Fibroblast of lung (primary cell): ENCODE data around the gene SH3GL1. TPM values are rescaled to one million over a fixed set of nuclear protein-coding genes. Genes with fewer than 3 reads are reported as not detected.

Experiments
- DNase-seq, 2 donors: peaks; one replicate each; pipeline versions ENCODE4 v3.0.0 to v3.0.0-alpha.2; 2010; ENCODE audit warnings: low read depth in 2 of 2
- H2AFZ ChIP-seq: 2 replicates; pipeline ENCODE4 v1.5.1; 2012; ENCODE audit warnings: low read length, control low read depth, inconsistent platforms
- H3K27ac ChIP-seq: 2 replicates; pipeline ENCODE4 v1.5.1; 2011; ENCODE audit warnings: low read length, control low read depth; ENCODE audit not compliant: insufficient read depth
- H3K27me3 ChIP-seq: 2 replicates; pipeline ENCODE4 v1.5.1; 2011; ENCODE audit warnings: mild to moderate bottlenecking, low read length; ENCODE audit not compliant: control insufficient read depth, insufficient read depth
- H3K36me3 ChIP-seq: 2 replicates; pipeline ENCODE4 v1.5.1; 2011; ENCODE audit warnings: low read length; ENCODE audit not compliant: control insufficient read depth, insufficient read depth
- H3K4me1 ChIP-seq: 2 replicates; pipeline ENCODE4 v1.5.1; 2011; ENCODE audit warnings: low read length; ENCODE audit not compliant: control insufficient read depth, insufficient read depth; ENCODE audit errors: extremely low read depth
- H3K4me2 ChIP-seq: 2 replicates; pipeline ENCODE4 v1.5.1; 2011; ENCODE audit warnings: low read length, control low read depth; ENCODE audit not compliant: insufficient read depth; ENCODE audit errors: extremely low read depth
- H3K4me3 ChIP-seq, 4 experiments: fragments of 200-600 bp in 1 of 4; sonication (generic) in 1 of 4; replicated peaks in 1 of 4; 2 replicates each; pipeline ENCODE4 v1.5.1; 2011 to 2016; ENCODE audit warnings: low read length in 4 of 4, low read depth in 3 of 4, mild to moderate bottlenecking in 3 of 4, control low read depth in 2 of 4, inconsistent platforms in 1 of 4, mixed read lengths in 1 of 4; ENCODE audit not compliant: insufficient read depth in 1 of 4; ENCODE audit errors: control extremely low read depth in 1 of 4
- H3K79me2 ChIP-seq: 2 replicates; pipeline ENCODE4 v1.5.1; 2012; ENCODE audit warnings: mild to moderate bottlenecking, low read length, inconsistent platforms; ENCODE audit not compliant: control insufficient read depth, insufficient read depth
- H3K9ac ChIP-seq: 2 replicates; pipeline ENCODE4 v1.5.1; 2011; ENCODE audit warnings: mild to moderate bottlenecking, low read length, control low read depth; ENCODE audit not compliant: insufficient read depth
- H3K9me3 ChIP-seq: 2 replicates; pipeline ENCODE4 v1.5.1; 2012; ENCODE audit warnings: low read depth, low read length; ENCODE audit not compliant: control insufficient read depth, insufficient read depth
- H4K20me1 ChIP-seq: 2 replicates; pipeline ENCODE4 v1.5.1; 2011; ENCODE audit warnings: low read length; ENCODE audit not compliant: control insufficient read depth, insufficient read depth; ENCODE audit errors: extremely low read depth
- EZH2 ChIP-seq: IDR thresholded peaks from 2 replicates; pipeline ENCODE4 v1.5.1; 2012; ENCODE audit warnings: low read length, control low read depth, mild to moderate bottlenecking; ENCODE audit errors: missing control alignments
- polyA plus RNA-seq, 2 donors: library from polyadenylated mRNA; depleted of rRNA in 1 of 2; stranded (reverse) in 1 of 2; unstranded in 1 of 2; fragments of >200 nt; gene quantifications; 2 replicates each; pipeline ENCODE4 v1.2.1, GENCODE V29; 2011 to 2012; ENCODE audit warnings: missing spikeins in 1 of 2
- total RNA-seq: library from RNA; depleted of rRNA; stranded (reverse); fragments of >200 nt; gene quantifications from 2 replicates; pipeline ENCODE4 v1.2.1, GENCODE V29; 2014
- TF ChIP-seq, protein P1 (sequence below), 2 donors: IDR thresholded peaks in 1 of 2; conservative IDR thresholded peaks in 1 of 2; 1 replicate in 1 of 2; 2 replicates in 1 of 2; pipeline ENCODE4 v1.5.1; 2011 to 2012; ENCODE audit warnings: low read length in 2 of 2, control low read depth in 1 of 2, inconsistent platforms in 1 of 2, low read depth in 1 of 2, mild to moderate bottlenecking in 1 of 2

The SH3GL1 gene
- total and polyA plus RNA-seq, 2 donors (not counting 1 experiment from before 2014, with no cell fraction given): 23.9 to 44.9 TPM

DNA sequence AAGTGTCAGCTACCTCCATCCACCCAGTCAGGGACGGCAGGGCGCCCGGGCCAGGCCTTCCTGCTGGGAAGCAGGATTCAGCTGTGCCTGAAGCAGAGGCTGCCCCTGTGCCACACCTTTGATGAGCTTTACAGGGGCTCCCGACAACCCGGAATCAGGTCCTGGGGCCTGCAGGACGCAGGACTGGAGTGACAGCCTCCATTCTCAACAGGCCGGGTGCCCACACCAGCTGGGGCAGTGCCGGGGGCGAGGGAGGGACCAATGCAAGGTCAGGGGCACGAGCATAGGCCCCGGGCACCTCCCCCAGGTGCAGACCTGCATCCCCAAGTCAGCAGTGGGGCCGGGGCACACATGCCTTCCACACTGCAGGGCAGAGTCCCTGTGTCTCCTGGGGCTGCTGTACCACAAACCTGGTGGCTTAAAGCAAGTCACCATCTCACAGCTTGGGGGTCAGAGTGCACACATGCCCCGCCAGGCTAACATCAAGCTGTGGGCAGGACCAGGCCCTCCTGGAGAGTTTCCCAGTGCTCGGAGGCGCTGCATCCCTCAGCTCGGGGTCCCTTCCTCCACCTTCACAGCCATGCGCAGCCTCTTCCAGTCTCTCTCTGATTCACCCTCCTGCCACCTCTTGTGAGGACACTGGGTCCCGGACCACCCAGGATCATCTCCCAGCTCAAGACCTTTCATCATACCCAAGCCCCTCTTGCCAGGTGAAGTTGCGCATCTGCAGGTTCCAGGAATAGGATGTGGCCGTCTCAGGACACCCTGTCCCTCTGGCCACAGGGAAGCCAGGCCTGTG lies 43.8 kb upstream of the SH3GL1 start:
- Histone ChIP-seq H4K20me1 (no peaks in the 10 kb centered on the region), H3K4me1 (no peaks in the 10 kb centered on the region), H3K36me3 (peaks cover 43% of the 10 kb centered on the region), H3K9me3 (no peaks in the 10 kb centered on the region), H3K4me2 (no peak overlapping the region), H3K27ac (no peak overlapping the region), H2AFZ (no peak overlapping the region), H3K79me2 (no peaks in the 10 kb centered on the region), H3K4me3 (no peak overlapping the region), H3K27me3 (no peaks in the 10 kb centered on the region), H3K9ac (no peak overlapping the region)
- DNase-seq: no peak
- no peak for TF ChIP-seq EZH2
- TF ChIP-seq, protein P1, sequence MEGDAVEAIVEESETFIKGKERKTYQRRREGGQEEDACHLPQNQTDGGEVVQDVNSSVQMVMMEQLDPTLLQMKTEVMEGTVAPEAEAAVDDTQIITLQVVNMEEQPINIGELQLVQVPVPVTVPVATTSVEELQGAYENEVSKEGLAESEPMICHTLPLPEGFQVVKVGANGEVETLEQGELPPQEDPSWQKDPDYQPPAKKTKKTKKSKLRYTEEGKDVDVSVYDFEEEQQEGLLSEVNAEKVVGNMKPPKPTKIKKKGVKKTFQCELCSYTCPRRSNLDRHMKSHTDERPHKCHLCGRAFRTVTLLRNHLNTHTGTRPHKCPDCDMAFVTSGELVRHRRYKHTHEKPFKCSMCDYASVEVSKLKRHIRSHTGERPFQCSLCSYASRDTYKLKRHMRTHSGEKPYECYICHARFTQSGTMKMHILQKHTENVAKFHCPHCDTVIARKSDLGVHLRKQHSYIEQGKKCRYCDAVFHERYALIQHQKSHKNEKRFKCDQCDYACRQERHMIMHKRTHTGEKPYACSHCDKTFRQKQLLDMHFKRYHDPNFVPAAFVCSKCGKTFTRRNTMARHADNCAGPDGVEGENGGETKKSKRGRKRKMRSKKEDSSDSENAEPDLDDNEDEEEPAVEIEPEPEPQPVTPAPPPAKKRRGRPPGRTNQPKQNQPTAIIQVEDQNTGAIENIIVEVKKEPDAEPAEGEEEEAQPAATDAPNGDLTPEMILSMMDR (conservative IDR thresholded peaks at IDR 0.05 in 1 of 2, IDR thresholded peaks at IDR 0.05 in 1 of 2; ENCODE audit: low read depth in 1 of 2, low read length in 2 of 2): no peak

DNA sequence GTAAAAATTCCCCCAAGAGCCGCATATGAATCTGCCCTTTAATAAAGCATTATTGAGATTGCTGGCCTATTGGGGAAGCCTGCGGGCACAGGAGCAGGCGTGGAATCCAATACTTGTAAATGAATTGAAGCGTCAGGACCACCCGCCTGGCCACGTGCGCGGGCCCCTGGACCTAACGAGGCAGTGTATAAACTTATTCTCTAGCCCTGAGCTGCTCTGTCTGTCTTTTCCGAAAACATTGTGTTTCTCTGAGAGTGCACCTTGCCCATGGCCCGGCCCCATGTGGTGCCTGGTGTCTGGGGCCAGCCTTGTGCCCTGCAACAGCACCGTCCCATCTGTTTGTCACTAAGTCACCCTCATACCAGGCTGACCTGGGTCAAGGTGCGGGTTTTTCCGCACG lies 42.8 kb upstream of the SH3GL1 start:
- Histone ChIP-seq H3K36me3 (peaks cover 37% of the 10 kb centered on the region), H3K4me1 (no peaks in the 10 kb centered on the region), H3K9ac (no peak overlapping the region), H3K4me3 (no peak overlapping the region), H4K20me1 (no peaks in the 10 kb centered on the region), H3K9me3 (no peaks in the 10 kb centered on the region), H3K4me2 (no peak overlapping the region), H3K27me3 (no peaks in the 10 kb centered on the region), H3K79me2 (no peaks in the 10 kb centered on the region), H2AFZ (no peak overlapping the region), H3K27ac (no peak overlapping the region)
- no peak for DNase-seq
- TF ChIP-seq EZH2: no peak
- TF ChIP-seq, protein P1 (conservative IDR thresholded peaks at IDR 0.05 in 1 of 2, IDR thresholded peaks at IDR 0.05 in 1 of 2; ENCODE audit: low read depth in 1 of 2, low read length in 2 of 2): no peak

DNA sequence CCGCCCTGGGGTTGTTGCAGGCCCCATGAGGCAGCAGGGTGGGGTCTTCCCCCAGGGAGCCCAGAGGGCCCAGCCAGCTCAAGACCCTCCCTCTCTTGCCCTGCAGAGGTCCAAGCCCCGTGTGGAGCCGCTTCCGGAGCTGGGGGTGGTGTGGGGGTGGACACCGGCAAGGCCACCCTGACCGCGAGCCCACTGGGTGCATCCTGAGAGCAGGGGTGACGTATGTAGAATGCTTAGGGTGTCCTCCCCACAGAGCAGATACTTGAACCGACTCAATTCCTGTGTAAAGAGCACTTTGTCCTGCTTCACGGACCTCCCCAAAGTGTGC lies 42.4 kb upstream of the SH3GL1 start:
- no peak for DNase-seq

More for the DNA sequence above, 42.4 kb upstream of the SH3GL1 start:
- Histone ChIP-seq H3K79me2 (no peaks in the 10 kb centered on the region), H3K4me1 (no peaks in the 10 kb centered on the region), H3K4me2 (no peak overlapping the region), H3K36me3 (peaks cover 32% of the 10 kb centered on the region), H3K9me3 (no peaks in the 10 kb centered on the region), H3K27me3 (no peaks in the 10 kb centered on the region), H3K27ac (no peak overlapping the region), H3K9ac (no peak overlapping the region), H3K4me3 (no peak overlapping the region), H4K20me1 (no peaks in the 10 kb centered on the region), H2AFZ (no peak overlapping the region)
- TF ChIP-seq, protein P1 (conservative IDR thresholded peaks at IDR 0.05 in 1 of 2, IDR thresholded peaks at IDR 0.05 in 1 of 2; ENCODE audit: low read depth in 1 of 2, low read length in 2 of 2): no peak
- no peak for TF ChIP-seq EZH2
